Right lobe of liver (tissue), 6 donors: ENCODE results near the gene RBM23. TPM values are rescaled to one million over a fixed set of nuclear protein-coding genes. Genes with fewer than 3 reads are reported as not detected.

Experiments used
- ATAC-seq, 4 donors: fragments of 200-7000 bp; cut with Tn5 transposase; one replicate each; pipeline ENCODE4 v1.9.1; 2020; ENCODE audit warnings: mild to moderate bottlenecking in 4 of 4, moderate library complexity in 4 of 4
- DNase-seq, 3 donors: peaks; one replicate each; pipeline ENCODE4 v3.0.0-alpha.2; 2020
- H3K27ac ChIP-seq, 3 donors: fragments of 200-600 bp; one replicate each; pipeline ENCODE4 v1.8.0; 2022
- H3K27me3 ChIP-seq, 2 donors: fragments of 200-600 bp; one replicate each; pipeline ENCODE4 v1.8.0; 2022
- H3K36me3 ChIP-seq, 4 donors: fragments of 200-600 bp; sonication (generic) in 1 of 4; one replicate each; pipeline versions ENCODE4 v1.5.1 to v1.8.0; 2017 to 2022; ENCODE audit warnings: control low read depth in 1 of 4
- H3K4me1 ChIP-seq, 4 donors: fragments of 200-600 bp; sonication (generic) in 1 of 4; one replicate each; pipeline versions ENCODE4 v1.5.1 to v1.8.0; 2017 to 2022; ENCODE audit warnings: control low read depth in 1 of 4
- H3K4me3 ChIP-seq, 3 donors: fragments of 200-600 bp; one replicate each; pipeline ENCODE4 v1.8.0; 2022
- H3K9me3 ChIP-seq, 4 donors: fragments of 200-600 bp; sonication (generic) in 1 of 4; one replicate each; pipeline versions ENCODE4 v1.5.1 to v1.8.0; 2017 to 2022; ENCODE audit warnings: control low read depth in 1 of 4
- POLR2A ChIP-seq: fragments of 450-650 bp; IDR thresholded peaks from one replicate; pipeline ENCODE4 v1.6.1; 2017; ENCODE audit warnings: antibody characterized with exemption, mild to moderate bottlenecking
- WGBS: methylation state at CpG from one replicate; pipeline ENCODE4 v1.1.6; 2018; ENCODE audit warnings: low coverage, low lambda C conversion rate; ENCODE audit not compliant: insufficient coverage; ENCODE audit errors: missing lambda C conversion rate; 5-methylcytosine and 5-hydroxymethylcytosine counted together
- intact Hi-C, 2 donors: fragments of 100-400 bp; cut with DNase I; formaldehyde crosslinking; loops; one replicate each; pipeline versions ENCODE4 v1.11.2 to v1.14.1; 2022
- total RNA-seq, 6 experiments: library from RNA; depleted of rRNA in 2 of 6; stranded (reverse); fragments of >200 nt in 2 of 6; fragmentation: NEBNext Ultra II Directional in 3 of 6; extraction: Animal tissue kit (Norgen Biotek cat#: 25700) in 3 of 6; gene quantifications; one replicate each; pipeline versions ENCODE4 v1.1.0 to v1.2.4, GENCODE V29; 2016 to 2023
- TF ChIP-seq, protein P1 (sequence below), 4 donors: fragments of 200-600 bp in 3 of 4; fragments of 450-650 bp in 1 of 4; IDR thresholded peaks; one replicate each; pipeline versions ENCODE4 v1.5.1 to v1.8.0; 2016 to 2022; ENCODE audit warnings: antibody characterized with exemption in 4 of 4, mild to moderate bottlenecking in 2 of 4
- donor health status: DM: no; HTN: yes; CAD: no.
- donor health status: DM: no; HTN: no; CAD: no.
- donor health status: DM: no; HTN: no; CAD: no.
- donor health status: DM: no; HTN: yes; CAD: no.
- donor health status: DM: no; HTN: yes; CAD: no.

Gene RBM23
- total RNA-seq, 6 experiments from 2014 or later = 22.2 to 38.0 (median 34.0) TPM

- intact Hi-C loops = no loop called here
- WGBS = 75% methylated on average over 1 of the region's 1 CpG
- H3K27ac ChIP-seq = no peak overlapping the region
- TF ChIP-seq POLR2A = no peak
- TF ChIP-seq, protein P1, sequence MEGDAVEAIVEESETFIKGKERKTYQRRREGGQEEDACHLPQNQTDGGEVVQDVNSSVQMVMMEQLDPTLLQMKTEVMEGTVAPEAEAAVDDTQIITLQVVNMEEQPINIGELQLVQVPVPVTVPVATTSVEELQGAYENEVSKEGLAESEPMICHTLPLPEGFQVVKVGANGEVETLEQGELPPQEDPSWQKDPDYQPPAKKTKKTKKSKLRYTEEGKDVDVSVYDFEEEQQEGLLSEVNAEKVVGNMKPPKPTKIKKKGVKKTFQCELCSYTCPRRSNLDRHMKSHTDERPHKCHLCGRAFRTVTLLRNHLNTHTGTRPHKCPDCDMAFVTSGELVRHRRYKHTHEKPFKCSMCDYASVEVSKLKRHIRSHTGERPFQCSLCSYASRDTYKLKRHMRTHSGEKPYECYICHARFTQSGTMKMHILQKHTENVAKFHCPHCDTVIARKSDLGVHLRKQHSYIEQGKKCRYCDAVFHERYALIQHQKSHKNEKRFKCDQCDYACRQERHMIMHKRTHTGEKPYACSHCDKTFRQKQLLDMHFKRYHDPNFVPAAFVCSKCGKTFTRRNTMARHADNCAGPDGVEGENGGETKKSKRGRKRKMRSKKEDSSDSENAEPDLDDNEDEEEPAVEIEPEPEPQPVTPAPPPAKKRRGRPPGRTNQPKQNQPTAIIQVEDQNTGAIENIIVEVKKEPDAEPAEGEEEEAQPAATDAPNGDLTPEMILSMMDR (IDR thresholded peaks at IDR 0.05) = no peak
- ATAC-seq (no peak), DNase-seq (no peak)
- H3K4me1 ChIP-seq = peaks cover 0 to 1% (median 0%) of the 10 kb centered on the region in 4 donors
- no peaks in the 10 kb centered on the region for H3K9me3 ChIP-seq
- no peaks in the 10 kb centered on the region for H3K27me3 ChIP-seq
- no peak overlapping the region for H3K4me3 ChIP-seq
- no peaks in the 10 kb centered on the region for H3K36me3 ChIP-seq
Measured at GRCh38 chr14:22935156-22935555, 16.2 kb upstream of the RBM23 start.

- H3K27me3 ChIP-seq = no peaks in the 10 kb centered on the region
- H3K27ac ChIP-seq = no peak overlapping the region
- no peak overlapping the region for H3K4me3 ChIP-seq
- TF ChIP-seq, protein P1 (IDR thresholded peaks at IDR 0.05) = no peak
- TF ChIP-seq POLR2A = no peak
- DNase-seq (no peak), ATAC-seq (no peak)
- WGBS = 100% methylated on average over 2 of the region's 3 CpGs
- intact Hi-C loops = no loop called here
- H3K9me3 ChIP-seq = no peaks in the 10 kb centered on the region
- no peaks in the 10 kb centered on the region for H3K36me3 ChIP-seq
- H3K4me1 ChIP-seq = peaks cover 0 to 16% (median 0%) of the 10 kb centered on the region in 4 donors
Measured at GRCh38 chr14:22932146-22932545, 13.2 kb upstream of the RBM23 start.

DNA sequence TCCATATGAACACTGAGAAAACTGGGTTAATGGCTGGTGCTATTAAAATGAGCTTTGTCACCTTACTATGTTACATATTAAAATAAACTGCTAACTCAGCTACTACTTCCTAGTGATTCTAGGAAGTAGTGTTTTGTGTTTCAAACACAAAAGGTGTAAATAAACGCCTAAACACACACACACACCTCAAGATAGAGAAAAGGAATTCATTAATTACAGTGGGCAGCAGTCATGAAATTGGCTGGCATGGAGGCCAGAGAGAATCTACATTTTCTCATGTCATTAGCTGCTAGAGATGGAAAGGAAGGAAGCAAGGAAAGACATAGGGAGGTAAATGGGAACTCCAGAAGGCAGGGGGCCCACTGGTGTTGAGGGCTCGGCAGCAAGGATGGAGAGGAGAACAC lies 11.0 kb upstream of the RBM23 start:
- 2% methylated on average over 2 of the region's 2 CpGs for WGBS
- Histone ChIP-seq H3K9me3 (no peaks in the 10 kb centered on the region), H3K36me3 (peaks cover 0 to 16% (median 1%) of the 10 kb centered on the region in 4 donors), H3K4me3 (peak overlapping the region; percentile 10 to 87 (median 23)), H3K27me3 (no peaks in the 10 kb centered on the region), H3K4me1 (peaks cover 0 to 16% (median 0%) of the 10 kb centered on the region in 4 donors), H3K27ac (peak overlapping the region; percentile 10 to 81 (median 78))
- intact Hi-C loops = no loop called here
- TF ChIP-seq, protein P1 (IDR thresholded peaks at IDR 0.05) = no peak
- TF ChIP-seq POLR2A = no peak
- no peak for DNase-seq
- peak in 3 of 4 donors; percentile 1 to 11 (median 6) for ATAC-seq

GRCh38 chr14:22929104-22929960 lies 10.4 kb upstream of the RBM23 start, which contains the start of gene PRMT5:
Gene PRMT5, minus strand, starts transcription at chr14:22929376. Its CDS starts 15 bp downstream, at chr14:22929361.
- Histone ChIP-seq H3K9me3 (no peaks in the 10 kb centered on the region), H3K4me3 (peak within 1 kb of the TSS; percentile 66 to 87 (median 75)), H3K27me3 (no peaks in the 10 kb centered on the region), H3K36me3 (peaks cover 0 to 22% (median 4%) of the 10 kb centered on the region in 4 donors), H3K27ac (peak within 1 kb of the TSS; percentile 66 to 81 (median 78)), H3K4me1 (peaks cover 0 to 16% (median 0%) of the 10 kb centered on the region in 4 donors)
- peak; percentile 73 for TF ChIP-seq POLR2A
- TF ChIP-seq, protein P1 (IDR thresholded peaks at IDR 0.05) = no peak
- DNase-seq (peak; percentile 98 to 99 (median 99)), ATAC-seq (peak; percentile 96 to 99 (median 96))
- under 1% methylated on average over 35 of the region's 51 CpGs for WGBS
- intact Hi-C loops = no loop called here
